NCI-H2196 treated with DMSO at 0.1 percent for 48 hours (cell line): Measurements from ENCODE around the gene HHEX.
"Not testable (repeated sequence)": the region's sequence is repeated elsewhere in the genome, so short reads cannot be mapped to it uniquely, and the experiment has no call there.

Experiments
- DNase-seq: peaks from one replicate; lab custom pipeline; 2025; ENCODE audit not compliant: unreplicated experiment; lab: John Stamatoyannopoulos, UW

The HHEX gene

GRCh38 chr10:92732958-92733357 is 43.2 kb downstream of the HHEX start:
- no peak for DNase-seq

GRCh38 chr10:92734301-92734700 is 44.5 kb downstream of the HHEX start:
- DNase-seq, result no peak

GRCh38 chr10:92735938-92736337 is 46.2 kb downstream of the HHEX start:
- no peak for DNase-seq

GRCh38 chr10:92737484-92737883 is 47.7 kb downstream of the HHEX start:
- no peak for DNase-seq

- no peak for DNase-seq
Observed at GRCh38 chr10:92740762-92741161, 51.0 kb downstream of the HHEX start.

- DNase-seq, result not testable (repeated sequence)
Observed at GRCh38 chr10:92741741-92742140, 52.0 kb downstream of the HHEX start.

- DNase-seq, result no peak
Observed at GRCh38 chr10:92742331-92743228, 52.8 kb downstream of the HHEX start.
